ENCODE measurements around the gene EPHA4. TPM values are rescaled to one million over a fixed set of nuclear protein-coding genes. Genes with fewer than 3 reads are reported as not detected.

The EPHA4 gene
- total RNA-seq (ENCODE audit: low replicate concordance), result 1.4 and 7.1 TPM in 2 replicates

DNA sequence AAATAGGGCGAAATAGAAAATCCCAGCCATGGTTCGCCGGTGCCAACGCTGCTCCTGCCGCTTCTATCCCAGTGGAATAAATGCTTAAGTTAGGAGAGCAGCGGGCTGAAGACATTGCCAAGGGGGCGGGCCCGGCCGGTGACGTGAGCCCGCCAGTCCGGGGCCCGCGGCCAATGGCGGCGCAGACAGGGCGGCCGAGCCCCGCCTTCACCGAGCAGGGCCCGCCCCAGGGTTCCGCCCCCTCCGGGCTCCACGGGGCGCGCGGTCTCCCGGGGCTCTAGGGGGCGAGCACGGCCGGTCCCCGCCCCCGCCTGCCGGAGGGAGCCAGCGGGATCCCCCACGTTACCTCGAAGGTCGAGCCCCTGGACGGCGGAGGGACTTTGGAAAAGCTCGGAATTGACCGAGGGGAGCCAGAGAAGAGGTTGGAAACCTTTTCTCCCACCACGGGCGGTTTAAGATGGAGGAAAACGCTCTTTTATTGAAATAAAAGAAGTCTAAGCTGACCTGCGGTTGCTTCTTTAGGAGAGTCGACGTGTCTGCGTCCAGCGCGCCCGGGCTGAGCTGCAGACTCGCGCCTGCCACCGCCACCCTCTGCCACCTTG, at the start of gene EPHA4:
EPHA4 (minus strand) TSS at position 86 of the 602 bp plus-strand sequence; CDS start at position 30, 56 bp downstream.

Measured in smooth muscle cell of the coronary artery (primary cell).